HEK293 (cell line): Measurements from ENCODE around the gene ESM1.

Experiments
- CTCF ChIA-PET: fragments of 350-600 bp; formaldehyde crosslinking; extraction: SDS; loops from one replicate; lab custom pipeline; 2021; ENCODE audit warnings: antibody characterized with exemption; lab: Yijun Ruan, JAX
- POLR2A ChIA-PET: fragments of 300-600 bp; formaldehyde crosslinking; extraction: SDS; loops from one replicate; lab custom pipeline; 2020; ENCODE audit warnings: antibody characterized with exemption, inconsistent platforms; lab: Yijun Ruan, JAX
- H3K27ac ChIP-seq: fragments of 200-500 bp; sonication (Bioruptor generic); 2 replicates; pipeline ENCODE4 v1.5.1; 2014; ENCODE audit warnings: low read depth, low read length, control low read depth, inconsistent platforms; ENCODE audit errors: extremely low read depth
- H3K36me3 ChIP-seq, 2 experiments: fragments of 200-500 bp in 1 of 2; sonication (Bioruptor generic) in 1 of 2; 1 replicate in 1 of 2; 2 replicates in 1 of 2; pipeline ENCODE4 v1.5.1; 2014 to 2017; ENCODE audit warnings: inconsistent platforms in 2 of 2, low read length in 2 of 2; ENCODE audit not compliant: control insufficient read depth in 2 of 2, insufficient read depth in 1 of 2
- H3K4me1 ChIP-seq: fragments of 200-500 bp; sonication (Bioruptor generic); 2 replicates; pipeline ENCODE4 v1.5.1; 2014; ENCODE audit warnings: mild to moderate bottlenecking, low read length, inconsistent platforms; ENCODE audit not compliant: control insufficient read depth, insufficient read depth
- H3K4me3 ChIP-seq: 2 replicates; pipeline ENCODE4 v1.5.1; 2011; ENCODE audit warnings: low read depth, mild to moderate bottlenecking, control low read depth, low read length, moderate library complexity
- H3K9me3 ChIP-seq: fragments of 200-500 bp; sonication (Bioruptor generic); 2 replicates; pipeline ENCODE4 v1.5.1; 2014; ENCODE audit warnings: low read depth, low read length, inconsistent platforms; ENCODE audit not compliant: control insufficient read depth, insufficient read depth
- FEZF1 ChIP-seq: fragments of 450-650 bp; formaldehyde crosslinking; IDR thresholded peaks from 2 replicates; pipeline ENCODE4 v1.5.1; 2016; ENCODE audit warnings: missing biosample characterization, missing genetic modification characterization
- KLF8 ChIP-seq: fragments of 450-650 bp; formaldehyde crosslinking; IDR thresholded peaks from 2 replicates; pipeline ENCODE4 v1.5.1; 2016; ENCODE audit warnings: missing biosample characterization, missing genetic modification characterization
- OVOL3 ChIP-seq: fragments of 450-650 bp; formaldehyde crosslinking; IDR thresholded peaks from 2 replicates; pipeline ENCODE4 v1.5.1; 2016; ENCODE audit warnings: missing biosample characterization, missing genetic modification characterization
- PRDM1 ChIP-seq: fragments of 450-650 bp; formaldehyde crosslinking; IDR thresholded peaks from 2 replicates; pipeline ENCODE4; 2016; ENCODE audit warnings: missing biosample characterization, missing genetic modification characterization
- PRDM4 ChIP-seq: fragments of 450-650 bp; formaldehyde crosslinking; IDR thresholded peaks from 2 replicates; pipeline ENCODE4 v1.5.1; 2017; ENCODE audit warnings: missing biosample characterization, missing genetic modification characterization
- SCRT2 ChIP-seq: fragments of 450-650 bp; formaldehyde crosslinking; IDR thresholded peaks from 2 replicates; pipeline ENCODE4 v1.5.1; 2016; ENCODE audit warnings: missing biosample characterization, missing genetic modification characterization
- ZBTB21 ChIP-seq: fragments of 450-650 bp; formaldehyde crosslinking; IDR thresholded peaks from 2 replicates; pipeline ENCODE4 v1.5.1; 2017; ENCODE audit warnings: missing biosample characterization, missing genetic modification characterization
- ZFP41 ChIP-seq: fragments of 450-650 bp; formaldehyde crosslinking; IDR thresholded peaks from 2 replicates; pipeline ENCODE4 v1.5.1; 2016; ENCODE audit warnings: missing biosample characterization, missing genetic modification characterization, borderline replicate concordance
- ZFP69B ChIP-seq: fragments of 450-650 bp; formaldehyde crosslinking; IDR thresholded peaks from 2 replicates; pipeline ENCODE4 v1.5.1; 2016; ENCODE audit warnings: missing biosample characterization, missing genetic modification characterization
- ZNF10 ChIP-seq: fragments of 450-650 bp; formaldehyde crosslinking; IDR thresholded peaks from 2 replicates; pipeline ENCODE4 v1.5.1; 2017; ENCODE audit warnings: missing biosample characterization, missing genetic modification characterization
- ZNF132 ChIP-seq: fragments of 450-650 bp; formaldehyde crosslinking; IDR thresholded peaks from 2 replicates; pipeline ENCODE4 v1.5.1; 2017; ENCODE audit warnings: missing biosample characterization, missing genetic modification characterization, borderline replicate concordance
- ZNF140 ChIP-seq: fragments of 450-650 bp; formaldehyde crosslinking; IDR thresholded peaks from 2 replicates; pipeline ENCODE4 v1.5.1; 2016; ENCODE audit warnings: missing biosample characterization, missing genetic modification characterization
- ZNF174 ChIP-seq: fragments of 450-650 bp; formaldehyde crosslinking; IDR thresholded peaks from 2 replicates; pipeline ENCODE4 v1.5.0; 2017; ENCODE audit warnings: missing biosample characterization, mild to moderate bottlenecking, missing genetic modification characterization
- ZNF335 ChIP-seq: fragments of 450-650 bp; formaldehyde crosslinking; conservative IDR thresholded peaks from 2 replicates; pipeline ENCODE4 v1.5.1; 2016; ENCODE audit warnings: missing biosample characterization, missing genetic modification characterization
- ZNF394 ChIP-seq: fragments of 450-650 bp; formaldehyde crosslinking; IDR thresholded peaks from 2 replicates; pipeline ENCODE4 v1.5.1; 2016; ENCODE audit warnings: missing biosample characterization, missing genetic modification characterization, mild to moderate bottlenecking, moderate library complexity, borderline replicate concordance
- ZNF488 ChIP-seq: fragments of 450-650 bp; formaldehyde crosslinking; IDR thresholded peaks from 2 replicates; pipeline ENCODE4 v1.5.1; 2016; ENCODE audit warnings: missing biosample characterization, missing genetic modification characterization
- ZNF544 ChIP-seq: fragments of 450-650 bp; formaldehyde crosslinking; IDR thresholded peaks from 2 replicates; pipeline ENCODE4 v1.5.0; 2017; ENCODE audit warnings: missing biosample characterization, missing genetic modification characterization
- ZNF621 ChIP-seq: fragments of 450-650 bp; formaldehyde crosslinking; IDR thresholded peaks from 2 replicates; pipeline ENCODE4 v1.5.1; 2017; ENCODE audit warnings: missing biosample characterization, missing genetic modification characterization
- ZNF626 ChIP-seq: fragments of 450-650 bp; sonication (Bioruptor Pico); formaldehyde crosslinking; IDR thresholded peaks from 2 replicates; pipeline ENCODE4 v1.5.1; 2018; ENCODE audit warnings: missing biosample characterization, missing genetic modification characterization, inconsistent platforms
- ZNF654 ChIP-seq: fragments of 450-650 bp; formaldehyde crosslinking; IDR thresholded peaks from 2 replicates; pipeline ENCODE4 v1.5.1; 2016; ENCODE audit warnings: low read depth, missing biosample characterization, missing genetic modification characterization
- ZNF76 ChIP-seq: fragments of 450-650 bp; formaldehyde crosslinking; IDR thresholded peaks from 2 replicates; pipeline ENCODE4; 2016; ENCODE audit warnings: low read depth, missing biosample characterization, missing genetic modification characterization, borderline replicate concordance
- ZNF792 ChIP-seq: fragments of 450-650 bp; formaldehyde crosslinking; IDR thresholded peaks from 2 replicates; pipeline ENCODE4 v1.5.1; 2016; ENCODE audit warnings: missing biosample characterization, missing genetic modification characterization
- ZNF837 ChIP-seq: fragments of 450-650 bp; formaldehyde crosslinking; IDR thresholded peaks from 2 replicates; pipeline ENCODE4 v1.5.1; 2016; ENCODE audit warnings: missing biosample characterization, missing genetic modification characterization
- ZNF843 ChIP-seq: fragments of 450-650 bp; formaldehyde crosslinking; IDR thresholded peaks from 2 replicates; pipeline ENCODE4 v1.5.1; 2016; ENCODE audit warnings: missing biosample characterization, missing genetic modification characterization

ESM1 gene

GRCh38 chr5:54965806-54966205 lies 19.6 kb downstream of the ESM1 start (continued):
- TF ChIP-seq PRDM4 (tag by site-specific recombination) (no peak), PRDM1 (tag by site-specific recombination) (no peak), ZNF132 (tag by site-specific recombination) (no peak), OVOL3 (tag by site-specific recombination) (no peak), ZNF488 (tag by site-specific recombination) (no peak), ZFP41 (tag by site-specific recombination) (no peak), ZBTB21 (no peak)

GRCh38 chr5:54964405-54964804 lies 21.0 kb downstream of the ESM1 start:
- no peaks in the 10 kb centered on the region for H3K4me1 ChIP-seq
- CTCF ChIA-PET, result interaction anchor here (0.6 to 1.6 kb wide), 7 partner anchors 8 to 182 kb away, joined by 3 to 7 read pairs (median 3); no protein-coding TSS in a partner anchor
- TF ChIP-seq KLF8 (no peak), ZNF394 (tag by site-specific recombination) (no peak), ZNF335 (tag by site-specific recombination) (no peak), ZNF10 (tag by site-specific recombination) (no peak), ZNF792 (no peak)
- POLR2A ChIA-PET, result no interaction called here
- H3K27ac ChIP-seq, result no peak overlapping the region
- no peaks in the 10 kb centered on the region for H3K9me3 ChIP-seq
- no peak overlapping the region for H3K4me3 ChIP-seq
- H3K36me3 ChIP-seq, result no peaks in the 10 kb centered on the region

GRCh38 chr5:54959673-54960418 lies 25.5 kb downstream of the ESM1 start:
- ChIA-PET CTCF (interaction anchor here (0.6 to 3.1 kb wide), 22 partner anchors 9 to 448 kb away, joined by 3 to 37 read pairs (median 5); no protein-coding TSS in a partner anchor), POLR2A (no interaction called here)
- H3K9me3 ChIP-seq, result no peaks in the 10 kb centered on the region
- H3K27ac ChIP-seq, result no peak overlapping the region
- H3K4me1 ChIP-seq, result no peaks in the 10 kb centered on the region
- no peaks in the 10 kb centered on the region for H3K36me3 ChIP-seq
- no peak overlapping the region for H3K4me3 ChIP-seq
- TF ChIP-seq ZNF626 (no peak), SCRT2 (tag by site-specific recombination) (no peak), ZNF654 (tag by site-specific recombination) (peak; percentile 21; the same call in 1 of the 2 replicates), ZNF544 (tag by site-specific recombination) (no peak)

GRCh38 chr5:54956922-54957321 lies 28.5 kb downstream of the ESM1 start:
- Histone ChIP-seq H3K9me3 (no peaks in the 10 kb centered on the region), H3K4me3 (no peak overlapping the region), H3K27ac (no peak overlapping the region), H3K36me3 (no peaks in the 10 kb centered on the region), H3K4me1 (no peaks in the 10 kb centered on the region)
- ChIA-PET POLR2A (no interaction called here), CTCF (interaction anchor here (0.7 to 6.5 kb wide), 5 partner anchors 12 to 157 kb away, joined by 3 to 42 read pairs (median 5); partner anchors contain the start of gene ESM1)
- TF ChIP-seq ZNF837 (tag by site-specific recombination) (no peak), ZNF174 (tag by site-specific recombination) (no peak), ZNF76 (tag by site-specific recombination) (no peak), FEZF1 (no peak), ZFP69B (tag by site-specific recombination) (no peak), ZNF140 (no peak), PRDM4 (tag by site-specific recombination) (no peak), ZNF132 (tag by site-specific recombination) (no peak), ZNF488 (tag by site-specific recombination) (no peak), ZNF843 (tag by site-specific recombination) (no peak), ZNF621 (tag by site-specific recombination) (no peak)
